ENCODE measurements around the gene CNFN.
"Not testable (repeated sequence)": the region's sequence is repeated elsewhere in the genome, so short reads cannot be mapped to it uniquely, and the experiment has no call there.

The CNFN gene

GRCh38 chr19:42344336-42344893 lies 45.7 kb downstream of the CNFN start:
- TF ChIP-seq MAX (IDR thresholded peaks at IDR 0.05; ENCODE audit: low read depth, low read length), result no peak
- no peak for TF ChIP-seq CTCF (IDR thresholded peaks at IDR 0.05; ENCODE audit: low read depth, low read length)
- TF ChIP-seq POLR2A (IDR thresholded peaks at IDR 0.05; ENCODE audit: extremely low read depth, insufficient read length), result no peak
- TF ChIP-seq MYC (IDR thresholded peaks at IDR 0.05; ENCODE audit: low read depth, low read length), result no peak
- no peak for DNase-seq (ENCODE audit: low read depth)
- H3K4me3 ChIP-seq (ENCODE audit: low read depth, low read length), result no peak overlapping the region

GRCh38 chr19:42343344-42344110 lies 46.6 kb downstream of the CNFN start:
- TF ChIP-seq MYC (IDR thresholded peaks at IDR 0.05; ENCODE audit: low read depth, low read length), result no peak
- peak; percentile 24 for TF ChIP-seq CTCF (IDR thresholded peaks at IDR 0.05; ENCODE audit: low read depth, low read length)
- no peak overlapping the region for H3K4me3 ChIP-seq (ENCODE audit: low read depth, low read length)
- no peak for DNase-seq (ENCODE audit: low read depth)

- DNase-seq (ENCODE audit: low read depth); H3K4me3 ChIP-seq (ENCODE audit: low read depth, low read length): not testable (repeated sequence)
Observed at GRCh38 chr19:42339922-42340321, 50.2 kb downstream of the CNFN start.

GRCh38 chr19:42339126-42339860 lies 50.8 kb downstream of the CNFN start:
- DNase-seq (ENCODE audit: low read depth); H3K4me3 ChIP-seq (ENCODE audit: low read depth, low read length): not testable (repeated sequence)
